ENCODE results near the gene ULBP1. TPM values are rescaled to one million over a fixed set of nuclear protein-coding genes. Genes with fewer than 3 reads are reported as not detected.
"Not testable (repeated sequence)": the region's sequence is repeated elsewhere in the genome, so short reads cannot be mapped to it uniquely, and the experiment has no call there.

The ULBP1 gene
- total RNA-seq, 4 donors from 2014 or later = not detected

- not testable (repeated sequence) for H3K4me3 ChIP-seq, H3K36me3 ChIP-seq, H3K9me3 ChIP-seq, H3K27ac ChIP-seq, DNase-seq
- Histone ChIP-seq H3K27me3 (peaks cover 0 to 46% of the 10 kb centered on the region in 2 donors), H3K4me1 (peaks cover 0 to 20% (median 7%) of the 10 kb centered on the region in 4 donors)
Observed at GRCh38 chr6:149959806-149960205, 3.9 kb upstream of the ULBP1 start.

- H3K27me3 ChIP-seq = peaks cover 0 to 49% of the 10 kb centered on the region in 2 donors
Observed at GRCh38 chr6:149960488-149960887, 3.3 kb upstream of the ULBP1 start.

GRCh38 chr6:149961728-149962425 lies 1.9 kb upstream of the ULBP1 start:
- Histone ChIP-seq H3K27ac (no peak overlapping the region), H3K36me3 (no peaks in the 10 kb centered on the region), H3K4me1 (peaks cover 0 to 26% (median 12%) of the 10 kb centered on the region in 4 donors), H3K27me3 (peaks cover 0 to 45% of the 10 kb centered on the region in 2 donors), H3K4me3 (no peak overlapping the region), H3K9me3 (peaks cover 0 to 3% (median 0%) of the 10 kb centered on the region in 4 donors)
- TF ChIP-seq CTCF (IDR thresholded peaks at IDR 0.05) (no peak), POLR2A (IDR thresholded peaks at IDR 0.05) (no peak)
- no peak for DNase-seq

More at GRCh38 chr6:149960488-149960887, 3.3 kb upstream of the ULBP1 start:
- H3K9me3 ChIP-seq = peaks cover 0 to 3% (median 0%) of the 10 kb centered on the region in 4 donors
- H3K36me3 ChIP-seq = no peaks in the 10 kb centered on the region
- DNase-seq = no peak
- peaks cover 0 to 26% (median 12%) of the 10 kb centered on the region in 4 donors for H3K4me1 ChIP-seq
- TF ChIP-seq CTCF (IDR thresholded peaks at IDR 0.05) = no peak
- TF ChIP-seq POLR2A (IDR thresholded peaks at IDR 0.05) = no peak
- H3K4me3 ChIP-seq = no peak overlapping the region
- no peak overlapping the region for H3K27ac ChIP-seq

- Histone ChIP-seq H3K27me3 (peaks cover 0 to 45% of the 10 kb centered on the region in 2 donors), H3K36me3 (no peaks in the 10 kb centered on the region), H3K27ac (no peak overlapping the region), H3K9me3 (peaks cover 0 to 3% (median 0%) of the 10 kb centered on the region in 4 donors), H3K4me1 (peaks cover 0 to 26% (median 12%) of the 10 kb centered on the region in 4 donors), H3K4me3 (peak overlapping the region in 3 of 4 donors; percentile 49 to 60 (median 57))
- no peak for TF ChIP-seq POLR2A (IDR thresholded peaks at IDR 0.05)
- TF ChIP-seq CTCF (IDR thresholded peaks at IDR 0.05) = no peak
- no peak for DNase-seq
Observed at GRCh38 chr6:149962461-149963211, 1.1 kb upstream of the ULBP1 start.

GRCh38 chr6:149963212-149963461 lies 606 bp upstream of the ULBP1 start:
- Histone ChIP-seq H3K4me1 (peaks cover 0 to 26% (median 12%) of the 10 kb centered on the region in 4 donors), H3K36me3 (no peaks in the 10 kb centered on the region), H3K27me3 (peaks cover 0 to 45% of the 10 kb centered on the region in 2 donors), H3K9me3 (peaks cover 0 to 3% (median 0%) of the 10 kb centered on the region in 4 donors), H3K4me3 (peak overlapping the region; percentile 33 to 60 (median 53)), H3K27ac (no peak overlapping the region)
- DNase-seq = peak in 1 of 3 donors; percentile 45
- no peak for TF ChIP-seq CTCF (IDR thresholded peaks at IDR 0.05)
- TF ChIP-seq POLR2A (IDR thresholded peaks at IDR 0.05) = no peak
